Lung (tissue), 16 donors: ENCODE results near the gene RIBC2. TPM values are rescaled to one million over a fixed set of nuclear protein-coding genes. Genes with fewer than 3 reads are reported as not detected.
A peak's percentile ranks its signal among the peaks of the same experiment; 100 is the strongest.
"Not testable (repeated sequence)": the region's sequence is repeated elsewhere in the genome, so short reads cannot be mapped to it uniquely, and the experiment has no call there.

Source experiments
- ATAC-seq: fragments of 200-7000 bp; cut with Tn5 transposase; one replicate; pipeline ENCODE4 v1.9.1; 2020; ENCODE audit warnings: moderate number of reproducible peaks; ENCODE audit not compliant: insufficient read depth, low FRiP score
- DNase-seq, 3 donors: peaks; one replicate each; pipeline ENCODE4 v3.0.0-alpha.2; 2013 to 2017
- H3K27ac ChIP-seq, 2 donors: one replicate each; pipeline ENCODE4 v1.5.1; 2013; ENCODE audit warnings: mild to moderate bottlenecking in 2 of 2, moderate library complexity in 2 of 2, control low read depth in 1 of 2, inconsistent platforms in 1 of 2, low read depth in 1 of 2, low read length in 1 of 2
- H3K27me3 ChIP-seq, 3 donors: one replicate each; pipeline ENCODE4 v1.5.1; 2013; ENCODE audit warnings: low read length in 2 of 3; ENCODE audit not compliant: control insufficient read depth in 3 of 3, insufficient read depth in 3 of 3
- H3K36me3 ChIP-seq, 4 donors: one replicate each; pipeline ENCODE4 v1.5.1; 2013; ENCODE audit warnings: low read length in 4 of 4, mild to moderate bottlenecking in 1 of 4, moderate library complexity in 1 of 4; ENCODE audit not compliant: control insufficient read depth in 4 of 4, insufficient read depth in 4 of 4
- H3K4me1 ChIP-seq, 5 donors: one replicate each; pipeline ENCODE4 v1.5.1; 2013; ENCODE audit warnings: low read length in 5 of 5, mild to moderate bottlenecking in 2 of 5, moderate library complexity in 1 of 5; ENCODE audit not compliant: control insufficient read depth in 5 of 5, insufficient read depth in 5 of 5
- H3K4me3 ChIP-seq: one replicate; pipeline ENCODE4 v1.5.1; 2013; ENCODE audit warnings: mild to moderate bottlenecking, control low read depth, moderate library complexity
- H3K9ac ChIP-seq, 2 donors: one replicate each; pipeline ENCODE4 v1.5.1; 2013; ENCODE audit warnings: low read length in 2 of 2, control low read depth in 1 of 2; ENCODE audit not compliant: insufficient read depth in 1 of 2
- H3K9me3 ChIP-seq, 4 donors: one replicate each; pipeline ENCODE4 v1.5.1; 2013; ENCODE audit warnings: low read length in 3 of 4, mild to moderate bottlenecking in 1 of 4, moderate library complexity in 1 of 4; ENCODE audit not compliant: control insufficient read depth in 4 of 4, insufficient read depth in 3 of 4
- WGBS, 2 donors: extraction: QIAGEN DNeasy Blood & Tissue Kit; methylation state at CpG; one replicate each; pipeline ENCODE4 v1.1.7; 2013; 5-methylcytosine and 5-hydroxymethylcytosine counted together
- long read RNA-seq, 5 donors: transcript quantifications; one replicate each; lab custom pipeline, GENCODE V29; 2026
- polyA plus RNA-seq, 2 donors: library from polyadenylated mRNA; stranded (reverse); fragments of 200-250 nt; gene quantifications; one replicate each; pipeline ENCODE4 v1.2.1, GENCODE V29; 2013
- total RNA-seq, 2 donors: library from RNA; depleted of rRNA in 1 of 2; stranded (reverse); fragments of >200 nt in 1 of 2; gene quantifications; one replicate each; pipeline ENCODE4 v1.2.1, GENCODE V29; 2014 to 2021
- TF ChIP-seq, protein P1 (sequence below): IDR thresholded peaks from 2 replicates; pipeline ENCODE4 v1.5.1; 2012; ENCODE audit warnings: mild to moderate bottlenecking; ENCODE audit errors: control extremely low read depth, extremely low read depth
- donor health status: control.
- donor health status: control.
- donor health status: Bipolar disorder and iron deficiency.
- donor health status: healthy.
- donor health status: DM: yes; HTN: yes; CAD: no.

RIBC2 gene, protein sequence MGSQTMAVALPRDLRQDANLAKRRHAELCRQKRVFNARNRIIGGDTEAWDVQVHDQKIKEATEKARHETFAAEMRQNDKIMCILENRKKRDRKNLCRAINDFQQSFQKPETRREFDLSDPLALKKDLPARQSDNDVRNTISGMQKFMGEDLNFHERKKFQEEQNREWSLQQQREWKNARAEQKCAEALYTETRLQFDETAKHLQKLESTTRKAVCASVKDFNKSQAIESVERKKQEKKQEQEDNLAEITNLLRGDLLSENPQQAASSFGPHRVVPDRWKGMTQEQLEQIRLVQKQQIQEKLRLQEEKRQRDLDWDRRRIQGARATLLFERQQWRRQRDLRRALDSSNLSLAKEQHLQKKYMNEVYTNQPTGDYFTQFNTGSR
- total RNA-seq: 1 to 10 TPM; 7.0 to 8.1 TPM
- 1 to 10 TPM; 2.8 to 4.4 TPM for polyA plus RNA-seq
- long read RNA-seq, donor 1, partial matches to known transcripts: 0 of 4 reads
- long read RNA-seq, donor 1, other reads (novel, unspliced or antisense): 0 of 4 reads
- long read RNA-seq, donor 2: 0 reads
- long read RNA-seq, donor 3: 0 reads
- long read RNA-seq, donor 4, partial matches to known transcripts: 0 of 1 reads
- long read RNA-seq, donor 4, other reads (novel, unspliced or antisense): 0 of 1 reads
- long read RNA-seq, donor 5, partial matches to known transcripts: 0 of 3 reads
- long read RNA-seq, donor 5, other reads (novel, unspliced or antisense): 0 of 3 reads

- peak within 1 kb of the TSS; percentile 22 for H3K4me3 ChIP-seq
- peak; percentile 62 for ATAC-seq
- DNase-seq: peak; percentile 92 to 95 (median 94)
- H3K36me3 ChIP-seq: no peaks in the 10 kb centered on the region
- WGBS, 2 donors: 11 to 13% methylated on average over 63 to 68 of the region's 68 CpGs
- TF ChIP-seq, protein P1, sequence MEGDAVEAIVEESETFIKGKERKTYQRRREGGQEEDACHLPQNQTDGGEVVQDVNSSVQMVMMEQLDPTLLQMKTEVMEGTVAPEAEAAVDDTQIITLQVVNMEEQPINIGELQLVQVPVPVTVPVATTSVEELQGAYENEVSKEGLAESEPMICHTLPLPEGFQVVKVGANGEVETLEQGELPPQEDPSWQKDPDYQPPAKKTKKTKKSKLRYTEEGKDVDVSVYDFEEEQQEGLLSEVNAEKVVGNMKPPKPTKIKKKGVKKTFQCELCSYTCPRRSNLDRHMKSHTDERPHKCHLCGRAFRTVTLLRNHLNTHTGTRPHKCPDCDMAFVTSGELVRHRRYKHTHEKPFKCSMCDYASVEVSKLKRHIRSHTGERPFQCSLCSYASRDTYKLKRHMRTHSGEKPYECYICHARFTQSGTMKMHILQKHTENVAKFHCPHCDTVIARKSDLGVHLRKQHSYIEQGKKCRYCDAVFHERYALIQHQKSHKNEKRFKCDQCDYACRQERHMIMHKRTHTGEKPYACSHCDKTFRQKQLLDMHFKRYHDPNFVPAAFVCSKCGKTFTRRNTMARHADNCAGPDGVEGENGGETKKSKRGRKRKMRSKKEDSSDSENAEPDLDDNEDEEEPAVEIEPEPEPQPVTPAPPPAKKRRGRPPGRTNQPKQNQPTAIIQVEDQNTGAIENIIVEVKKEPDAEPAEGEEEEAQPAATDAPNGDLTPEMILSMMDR: no peak
- peak within 1 kb of the TSS; percentile 63 to 79 for H3K9ac ChIP-seq
- peak within 1 kb of the TSS in 1 of 2 donors; percentile 0 for H3K27ac ChIP-seq
- no peaks in the 10 kb centered on the region for H3K9me3 ChIP-seq
- peaks cover 0 to 11% (median 0%) of the 10 kb centered on the region in 5 donors for H3K4me1 ChIP-seq
- H3K27me3 ChIP-seq: no peaks in the 10 kb centered on the region
Measured at GRCh38 chr22:45413368-45414211, at the start of gene RIBC2, which contains the start of gene SMC1B. Gene RIBC2 (plus strand): TSS chr22:45413693. CDS start chr22:45413887, 194 bp downstream. Gene SMC1B (minus strand): TSS chr22:45413599. CDS start chr22:45413567, 32 bp downstream.

GRCh38 chr22:45366713-45367112, 46.8 kb upstream of the RIBC2 start:
- Histone ChIP-seq H3K4me3 (no peak overlapping the region), H3K36me3 (no peaks in the 10 kb centered on the region), H3K9me3 (peaks cover 0 to 12% (median 7%) of the 10 kb centered on the region in 4 donors), H3K9ac (no peak overlapping the region), H3K27me3 (no peaks in the 10 kb centered on the region), H3K27ac (no peak overlapping the region), H3K4me1 (no peaks in the 10 kb centered on the region)
- 87 to 96% methylated on average over 3 of the region's 3 CpGs for WGBS, 2 donors
- DNase-seq: no peak
- no peak for ATAC-seq
- TF ChIP-seq, protein P1: no peak

DNA sequence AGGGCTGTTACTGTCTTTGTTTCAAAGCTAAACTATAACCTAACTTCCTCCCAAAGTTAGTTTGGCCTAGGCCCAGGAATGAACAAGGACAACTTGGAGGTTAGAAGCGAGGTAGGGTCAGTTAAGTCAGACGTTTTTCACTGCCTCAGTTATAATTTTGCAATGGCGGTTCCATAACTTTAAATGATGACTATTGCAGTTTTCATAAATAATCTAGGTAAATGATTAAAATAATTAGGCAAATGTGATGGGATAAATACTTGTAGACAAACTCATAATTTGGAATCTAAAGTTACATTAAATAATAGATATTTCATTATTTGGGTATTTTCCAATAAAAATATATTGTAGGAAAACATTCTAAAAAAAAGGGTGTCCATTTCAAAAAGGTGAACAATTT, 39.9 kb upstream of the RIBC2 start:
- not testable (repeated sequence) for H3K9ac ChIP-seq, ATAC-seq
- 91 to 95% methylated on average over 3 of the region's 3 CpGs for WGBS, 2 donors

More for the DNA sequence above, 39.9 kb upstream of the RIBC2 start:
- not testable (repeated sequence) for DNase-seq, H3K4me1 ChIP-seq, H3K36me3 ChIP-seq, H3K4me3 ChIP-seq, H3K27me3 ChIP-seq, H3K27ac ChIP-seq, H3K9me3 ChIP-seq
